Body of pancreas (tissue), 4 donors: ENCODE data around the gene SMPDL3A.
A peak's percentile ranks its signal among the peaks of the same experiment; 100 is the strongest.

Experiments
- CTCF ChIP-seq, 7 experiments: fragments of 450-650 bp in 4 of 7; fragments of 200-600 bp in 3 of 7; sonication (generic) in 3 of 7; IDR thresholded peaks; one replicate each; pipeline ENCODE4 v1.5.1; 2016 to 2019; ENCODE audit warnings: antibody characterized with exemption in 7 of 7
- POLR2A ChIP-seq, 3 donors: fragments of 450-650 bp; IDR thresholded peaks; one replicate each; pipeline ENCODE4 v1.6.1; 2016; ENCODE audit warnings: antibody characterized with exemption in 3 of 3, mild to moderate bottlenecking in 2 of 3

GRCh38 chr6:122838060-122838780 lies 49.2 kb downstream of the SMPDL3A start:
- TF ChIP-seq POLR2A (IDR thresholded peaks at IDR 0.05) = no peak
- TF ChIP-seq CTCF (IDR thresholded peaks at IDR 0.05) = peak in 6 of 7 experiments; percentile 49 to 70 (median 64)
